ENCODE results near the gene NOBOX.

GRCh38 chr7:144398291-144398690, 5.2 kb downstream of the NOBOX start:
- TF ChIP-seq EZH2 (IDR thresholded peaks at IDR 0.05; ENCODE audit: low read length, missing control alignments): no peak
- TF ChIP-seq CTCF (conservative IDR thresholded peaks at IDR 0.05 in 1 of 2, IDR thresholded peaks at IDR 0.05 in 1 of 2; ENCODE audit: low read depth in 1 of 2, low read length in 2 of 2): no peak
